GM21529 (cell line): Measurements from ENCODE around the gene PITX1.

Source experiments
- ATAC-seq: cut with Tn5 transposase; IDR thresholded peaks from one replicate; pipeline ENCODE4 v1.9.1; 2021; ENCODE audit not compliant: unreplicated experiment

The PITX1 gene

GRCh38 chr5:135042595-135042994, 8.6 kb upstream of the PITX1 start:
- no peak for ATAC-seq

- no peak for ATAC-seq
Observed at GRCh38 chr5:135041726-135042125, 7.7 kb upstream of the PITX1 start.

- no peak for ATAC-seq
Observed at GRCh38 chr5:135041145-135041587, 7.1 kb upstream of the PITX1 start.

- no peak for ATAC-seq
Observed at GRCh38 chr5:135040333-135041144, 6.5 kb upstream of the PITX1 start.

- ATAC-seq, result no peak
Observed at GRCh38 chr5:135040034-135040332, 6.0 kb upstream of the PITX1 start.

GRCh38 chr5:135039271-135040033, 5.4 kb upstream of the PITX1 start:
- ATAC-seq, result no peak

- ATAC-seq, result no peak
Observed at GRCh38 chr5:135038813-135039270, 4.8 kb upstream of the PITX1 start.

- no peak for ATAC-seq
Observed at GRCh38 chr5:135038205-135038812, 4.3 kb upstream of the PITX1 start.

GRCh38 chr5:135037519-135038204, 3.6 kb upstream of the PITX1 start:
- ATAC-seq, result no peak

- no peak for ATAC-seq
Observed at GRCh38 chr5:135036405-135036804, 2.4 kb upstream of the PITX1 start.

- ATAC-seq, result no peak
Observed at GRCh38 chr5:135035678-135036030, 1.6 kb upstream of the PITX1 start.

GRCh38 chr5:135034963-135035677, 1.1 kb upstream of the PITX1 start:
- ATAC-seq, result no peak

- ATAC-seq, result no peak
Observed at GRCh38 chr5:135034236-135034962, 371 bp upstream of the PITX1 start.

- ATAC-seq, result no peak
Observed at GRCh38 chr5:135032999-135033861, 798 bp downstream of the PITX1 start.

- no peak for ATAC-seq
Observed at GRCh38 chr5:135032695-135032998, 1.4 kb downstream of the PITX1 start.

- ATAC-seq, result no peak
Observed at GRCh38 chr5:135031813-135032694, 2.0 kb downstream of the PITX1 start.

- no peak for ATAC-seq
Observed at GRCh38 chr5:135030956-135031812, 2.8 kb downstream of the PITX1 start.
